Caki2 (cell line): ENCODE data around the gene ZNF423. TPM values are rescaled to one million over a fixed set of nuclear protein-coding genes. Genes with fewer than 3 reads are reported as not detected.

ENCODE experiments used
- DNase-seq: peaks from one replicate; pipeline ENCODE4 v3.0.0-alpha.2; 2015; ENCODE audit warnings: low read depth
- in situ Hi-C: cut with HindIII; loops from 2 replicates; pipeline ENCODE4 v1.10.0; 2016; ENCODE audit warnings: low sequenced_read_pairs, low pct_unique_long_range_greater_than_20kb, mixed read lengths
- total RNA-seq: library from RNA; depleted of rRNA; stranded (reverse); fragments of >200 nt; shearing (Covaris generic); gene quantifications from 2 replicates; pipeline ENCODE4 v1.2.3, GENCODE V29; 2014; ENCODE audit warnings: low replicate concordance

Gene ZNF423
- total RNA-seq, 1 experiment from 2014 or later, result 0.24 TPM

DNA sequence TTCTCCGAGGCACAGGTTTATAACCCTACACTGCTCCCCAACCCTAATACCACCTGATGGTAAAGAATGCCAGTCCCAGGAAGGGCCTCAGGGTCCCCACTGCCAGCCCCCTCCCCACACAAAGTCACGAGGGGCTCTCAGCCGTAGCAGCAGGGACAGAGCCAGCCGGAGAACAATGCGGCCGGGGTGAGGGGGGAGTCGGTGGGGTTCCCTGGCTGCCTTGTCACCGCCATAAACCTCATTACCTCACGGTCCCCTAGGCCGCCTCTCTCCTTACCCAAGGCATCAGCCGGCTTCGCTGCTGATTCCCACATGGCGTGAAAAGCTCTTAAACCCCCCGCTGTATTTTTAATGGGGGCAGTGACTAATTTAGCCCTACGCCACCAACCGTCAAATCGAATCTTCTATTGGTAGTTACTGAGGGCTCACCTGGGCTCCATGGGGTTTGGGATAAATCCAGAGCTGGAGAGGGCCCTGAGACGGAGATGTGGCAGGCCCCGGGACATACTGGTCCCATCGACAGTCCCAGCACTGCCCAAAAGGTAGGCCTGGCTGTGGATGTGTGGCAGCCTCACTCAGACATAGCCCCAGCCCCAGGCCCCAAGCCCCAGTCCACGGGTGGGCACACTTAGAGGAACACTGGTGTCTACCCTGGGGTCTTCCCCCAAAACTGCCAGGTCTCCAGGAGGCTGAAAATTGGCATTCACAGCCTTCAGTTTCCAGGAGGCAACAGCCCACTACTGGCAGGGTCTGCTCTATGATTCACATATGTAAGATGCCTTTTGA lies 367.0 kb downstream of the ZNF423 start:
- in situ Hi-C loops, result no loop called here
- DNase-seq, result no peak

DNA sequence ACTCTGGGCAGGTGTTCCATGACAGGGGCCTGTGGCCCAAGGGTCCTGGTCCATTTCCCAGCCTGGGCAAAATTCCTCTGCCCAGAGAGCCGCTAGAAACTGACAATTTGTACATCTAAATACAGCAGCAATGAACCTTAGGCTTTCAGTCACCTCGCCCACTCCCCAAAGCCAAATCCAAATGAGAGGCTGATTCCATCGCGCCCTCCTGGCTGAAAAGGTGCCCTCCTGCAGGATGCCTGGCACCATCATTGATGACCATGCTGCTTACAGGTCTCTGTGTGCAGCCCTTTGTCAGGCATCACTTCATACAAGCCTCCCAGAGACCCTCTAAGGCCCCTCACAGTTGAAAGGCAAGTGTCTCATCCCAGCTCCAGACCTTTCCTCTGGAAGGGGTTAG lies 367.6 kb downstream of the ZNF423 start:
- in situ Hi-C loops, result no loop called here
- DNase-seq, result no peak

DNA sequence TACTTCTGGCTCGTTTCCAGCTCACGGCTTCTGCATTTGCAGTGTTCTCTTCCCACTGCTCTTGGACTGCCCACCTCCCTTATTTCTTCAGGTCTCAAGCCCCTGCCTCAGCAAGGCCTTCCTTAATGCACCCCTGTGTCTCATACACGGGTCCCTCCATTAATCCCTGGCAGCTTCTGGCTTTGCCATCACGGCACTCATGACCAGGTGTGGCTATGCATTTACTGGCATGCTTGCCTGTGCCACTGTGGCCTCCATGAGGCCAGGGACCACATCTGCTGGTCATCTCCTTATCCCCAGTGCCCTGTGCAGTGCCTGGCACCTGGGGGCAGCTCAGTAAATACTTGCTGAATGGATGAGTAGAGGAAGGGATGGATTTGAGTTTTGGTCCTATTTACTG lies 368.2 kb downstream of the ZNF423 start:
- no peak for DNase-seq
- in situ Hi-C loops, result no loop called here

DNA sequence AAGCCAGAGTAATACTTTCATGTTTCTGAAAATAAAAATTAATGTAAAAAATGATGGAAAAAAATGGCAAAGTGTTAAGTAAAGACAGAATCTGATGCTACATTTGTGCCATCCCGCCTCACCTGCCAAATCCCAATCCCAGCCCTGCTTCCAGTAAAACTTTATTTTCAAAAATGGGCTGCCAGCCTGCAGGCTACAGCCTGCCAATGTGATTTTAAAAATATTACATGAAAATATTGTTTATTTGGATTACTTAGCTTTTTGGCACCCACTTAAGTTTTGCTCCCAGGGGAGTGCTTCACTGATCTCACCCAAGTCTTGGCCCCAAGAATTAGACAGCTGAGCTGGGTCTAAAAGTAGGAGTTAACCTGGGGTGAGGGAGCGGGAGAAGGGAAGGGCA lies 369.5 kb downstream of the ZNF423 start:
- DNase-seq, result no peak
- in situ Hi-C loops, result no loop called here

DNA sequence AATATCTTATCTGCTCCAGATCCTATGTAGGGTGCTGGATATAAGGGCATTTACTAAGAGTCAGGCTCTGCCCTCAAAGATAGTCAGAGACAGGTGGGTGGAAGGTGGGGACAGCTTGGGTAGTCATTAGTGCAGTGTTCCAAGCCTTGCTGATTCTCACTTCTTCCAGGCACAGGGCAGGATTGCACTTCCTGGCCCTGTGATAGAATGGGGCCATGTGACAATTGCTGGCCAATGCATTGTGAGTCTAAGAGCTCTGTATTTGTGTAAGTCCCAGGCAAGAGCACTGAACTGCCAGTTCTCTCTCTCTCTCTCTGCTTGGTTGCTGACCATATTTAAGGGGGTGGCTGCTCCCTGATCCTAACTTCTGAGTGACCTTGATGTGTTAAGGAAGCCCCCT lies 370.2 kb downstream of the ZNF423 start:
- in situ Hi-C loops, result no loop called here
- no peak for DNase-seq

DNA sequence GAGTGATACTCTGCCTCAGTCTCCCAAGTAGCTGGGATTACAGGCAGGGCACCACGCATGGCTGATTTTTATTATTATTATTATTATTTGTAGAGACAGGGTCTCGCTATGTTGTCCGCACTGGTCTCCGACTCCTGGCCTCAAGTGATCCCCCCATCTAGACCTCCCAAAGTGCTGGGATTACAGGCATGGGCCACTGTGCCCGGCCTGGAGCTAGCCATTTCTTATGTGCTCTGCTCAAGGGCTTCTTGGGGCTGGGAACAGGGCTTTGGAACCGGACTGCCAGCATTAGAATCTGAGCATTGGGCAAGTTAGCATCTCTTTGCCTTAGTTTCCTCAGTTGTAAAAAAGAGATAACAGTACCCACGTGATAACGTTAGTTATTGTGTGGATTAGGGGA lies 371.0 kb downstream of the ZNF423 start:
- in situ Hi-C loops, result no loop called here
- DNase-seq, result no peak

DNA sequence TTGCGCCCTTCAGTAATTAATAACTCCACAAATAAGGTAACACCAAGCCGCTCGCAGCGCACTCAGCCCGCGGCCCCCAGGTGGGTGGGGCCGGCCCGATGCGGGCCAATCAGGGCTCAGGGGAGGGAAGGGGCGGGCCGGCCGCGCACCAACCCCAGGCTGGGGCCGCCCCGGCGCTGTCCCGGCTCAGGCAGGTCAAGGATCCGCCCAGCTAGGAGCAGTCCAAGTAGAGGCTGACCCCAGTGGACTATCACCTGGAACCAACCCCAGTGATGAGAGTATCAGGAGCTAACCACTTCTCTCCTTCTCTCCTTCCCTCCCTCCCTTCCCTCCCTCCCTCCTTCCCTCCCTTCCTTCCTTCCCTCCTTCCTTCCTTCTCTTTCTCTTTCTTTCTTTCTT lies 371.5 kb downstream of the ZNF423 start:
- peak; percentile 23 for DNase-seq
- in situ Hi-C loops, result no loop called here

DNA sequence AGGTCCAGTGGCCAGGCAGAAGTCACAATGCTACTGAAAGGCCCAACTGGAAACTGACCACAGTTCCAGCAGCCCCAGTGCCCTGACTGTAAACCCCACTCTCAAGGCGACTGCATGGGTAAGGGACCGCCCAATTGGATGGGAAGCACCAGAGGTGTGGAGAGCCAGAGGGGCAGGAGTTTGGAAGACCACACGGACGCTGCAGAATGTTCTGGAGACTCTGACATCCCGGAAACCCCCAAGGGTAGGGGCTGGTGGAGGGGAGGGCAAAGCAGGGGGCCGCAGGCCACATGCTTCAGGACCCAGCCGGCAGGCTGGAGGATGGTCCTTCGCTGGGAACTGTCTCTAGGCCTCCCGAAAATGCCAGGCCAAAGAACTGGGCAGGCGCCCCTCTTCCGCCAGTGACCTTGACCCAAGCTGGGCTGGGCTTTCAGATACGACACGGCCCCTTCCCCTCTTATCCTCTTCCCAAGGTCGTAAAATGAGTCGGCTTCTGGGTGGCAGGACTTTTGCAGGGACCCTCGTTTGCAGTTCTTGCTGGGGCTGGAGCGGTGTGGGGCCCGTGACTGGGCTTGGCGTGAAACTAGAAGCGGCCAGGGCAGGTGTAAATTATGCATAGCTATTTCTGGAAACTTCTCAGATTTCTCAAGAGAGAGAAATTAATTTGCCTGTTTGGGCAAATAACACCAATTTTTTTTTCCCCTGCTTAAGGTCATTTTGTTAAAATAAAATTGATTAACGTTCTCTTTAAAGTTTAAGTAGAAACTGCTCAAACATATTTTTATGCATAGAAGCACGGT lies 372.1 kb downstream of the ZNF423 start:
- no peak for DNase-seq
- in situ Hi-C loops, result no loop called here

DNA sequence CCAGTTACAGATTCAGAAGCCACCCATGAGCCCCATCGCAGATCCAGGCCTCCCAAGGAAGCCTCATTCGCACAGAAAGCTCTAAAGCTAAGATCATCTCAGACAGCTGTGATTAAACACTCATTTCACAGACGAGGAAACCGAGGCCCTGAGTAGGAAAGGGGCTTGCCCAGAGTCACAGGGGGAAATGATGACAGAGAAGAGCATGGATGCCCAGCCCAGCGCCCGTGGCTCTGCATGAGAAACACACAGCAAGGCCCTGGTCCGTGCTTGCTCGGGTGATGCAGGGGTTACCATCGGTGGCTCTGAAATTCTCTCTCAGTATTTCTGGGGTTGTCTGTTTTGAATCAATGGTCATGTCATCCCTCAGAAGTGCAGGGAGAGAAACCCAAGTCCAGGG lies 372.7 kb downstream of the ZNF423 start:
- in situ Hi-C loops, result no loop called here
- DNase-seq, result no peak

DNA sequence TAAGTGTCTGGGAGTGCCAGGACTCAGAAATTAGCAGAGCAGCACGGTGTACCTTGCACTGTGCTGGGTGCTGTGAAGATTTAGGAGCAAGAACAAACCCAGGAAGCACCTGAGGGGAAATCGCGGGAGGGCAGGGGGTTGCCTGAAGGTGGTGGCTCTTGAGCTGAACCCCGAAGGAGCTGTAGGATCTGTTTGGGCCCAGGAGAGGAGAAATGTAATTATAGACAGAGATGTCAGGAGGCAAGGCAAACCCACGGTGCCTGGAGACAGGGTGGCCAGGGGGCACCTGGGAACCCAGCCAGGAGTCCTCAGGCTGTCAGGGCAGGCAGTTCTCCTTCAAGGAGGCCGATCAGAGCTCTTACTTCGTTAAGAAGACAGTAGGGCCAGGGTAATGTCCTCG lies 373.2 kb downstream of the ZNF423 start:
- in situ Hi-C loops, result no loop called here
- DNase-seq, result no peak

DNA sequence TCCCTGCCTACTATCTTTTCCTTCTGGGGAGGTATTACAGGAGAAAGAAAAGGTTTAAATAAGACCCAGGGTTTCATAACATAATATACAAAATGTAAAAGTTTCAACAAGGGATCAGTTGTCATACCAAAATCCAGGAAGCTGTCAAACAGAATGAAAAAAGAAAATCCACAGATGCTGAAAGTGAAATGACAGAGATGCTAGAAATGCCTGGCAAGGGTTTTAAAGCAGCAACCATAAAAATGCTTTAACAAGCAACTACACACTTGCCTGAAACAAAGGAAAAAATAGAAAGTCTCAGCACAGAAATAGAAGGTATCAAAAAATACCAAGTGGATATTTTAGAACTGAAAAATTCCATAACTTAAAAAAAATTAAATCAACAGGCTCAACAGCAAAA lies 377.3 kb downstream of the ZNF423 start:
- in situ Hi-C loops, result no loop called here
- DNase-seq, result no peak

DNA sequence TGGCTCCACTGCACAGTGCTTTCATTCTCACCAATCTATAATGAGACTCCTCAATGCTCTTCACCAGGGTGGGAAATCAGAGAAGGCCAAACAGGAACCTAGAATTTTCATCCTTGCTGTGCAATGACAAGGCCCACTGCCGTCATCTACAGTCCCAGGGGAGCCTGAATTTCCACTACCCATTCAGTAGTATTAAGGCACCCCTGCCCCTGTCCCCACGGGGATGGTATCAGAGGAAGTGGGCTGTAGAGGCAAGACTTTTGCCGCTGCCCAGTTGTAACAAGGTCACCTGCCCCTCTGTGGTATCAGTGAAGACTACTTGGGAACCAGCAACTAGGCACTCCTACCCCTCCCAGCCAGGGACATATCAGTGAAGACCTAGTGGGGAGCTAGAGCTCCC lies 377.8 kb downstream of the ZNF423 start:
- no peak for DNase-seq
- in situ Hi-C loops, result no loop called here

DNA sequence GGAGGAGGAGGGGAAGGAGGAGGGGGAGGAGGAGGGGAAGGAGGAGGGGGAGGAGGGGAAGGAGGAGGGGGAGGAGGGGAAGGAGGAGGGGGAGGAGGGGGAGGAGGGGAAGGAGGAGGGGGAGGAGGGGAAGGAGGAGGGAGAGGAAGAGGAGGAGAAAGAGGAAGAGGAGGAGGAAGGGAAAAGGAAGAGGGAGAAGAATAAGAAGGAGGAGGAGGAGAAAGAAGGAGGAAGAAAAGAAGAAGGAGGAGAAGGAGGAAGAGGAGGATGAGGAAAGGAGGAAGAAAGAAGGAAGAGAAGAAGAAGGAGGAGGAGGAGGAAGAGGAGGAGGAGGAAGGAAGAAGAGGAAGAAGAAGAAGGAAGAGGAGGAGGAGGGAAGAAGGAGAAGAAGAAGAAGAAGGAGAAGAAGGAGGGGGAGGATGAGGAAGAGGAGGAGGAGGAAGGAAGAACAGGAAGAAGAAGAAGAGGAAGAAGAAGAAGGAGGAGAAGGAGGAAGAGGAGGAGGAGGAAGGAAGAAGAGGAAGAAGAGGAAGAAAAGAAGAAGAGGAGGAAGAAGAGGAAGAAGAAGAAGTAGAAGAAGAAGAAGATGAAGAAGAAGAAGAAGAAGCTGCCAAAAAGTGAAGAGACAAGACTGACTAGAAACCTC lies 378.5 kb downstream of the ZNF423 start:
- in situ Hi-C loops, result no loop called here
- DNase-seq, result no peak

DNA sequence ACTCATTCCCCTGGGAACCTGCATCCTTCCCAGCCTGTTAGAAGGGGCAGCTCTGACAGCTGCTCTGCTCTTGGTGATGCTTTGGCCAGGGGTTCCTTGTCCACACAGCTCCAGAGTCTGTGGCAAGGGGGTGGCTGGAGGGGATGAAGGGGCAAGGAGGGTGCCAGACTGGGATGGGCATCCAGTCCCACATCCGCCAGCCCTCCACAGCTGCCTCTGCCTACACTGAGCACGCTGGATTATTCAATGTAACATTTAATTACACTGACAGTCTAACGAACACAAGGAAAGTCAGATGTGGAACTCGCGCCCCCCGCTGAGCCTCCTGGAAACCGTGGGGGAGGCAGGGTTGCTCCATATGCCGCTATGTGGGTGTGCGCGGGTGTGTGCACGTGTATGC lies 381.2 kb downstream of the ZNF423 start:
- DNase-seq, result no peak
- in situ Hi-C loops, result no loop called here

DNA sequence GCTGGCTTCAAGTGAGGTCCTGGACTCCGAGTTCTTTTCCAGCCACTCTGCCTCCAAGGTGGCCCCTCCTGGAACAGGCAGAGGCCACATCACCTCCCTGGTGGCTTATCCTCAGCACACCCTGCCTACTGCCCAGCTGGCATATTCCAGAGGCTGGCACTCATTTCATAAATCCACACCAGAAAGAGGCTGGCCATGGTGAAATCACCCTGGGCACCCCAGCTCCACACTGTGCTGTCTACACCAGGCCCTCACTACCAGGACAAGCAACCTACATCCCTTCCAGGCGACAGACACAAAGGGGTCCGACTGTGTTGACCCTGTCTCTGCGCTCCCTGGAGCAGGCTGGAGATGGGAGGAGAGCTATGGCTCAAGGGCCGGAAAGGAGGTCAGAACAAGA lies 382.1 kb downstream of the ZNF423 start:
- no peak for DNase-seq
- in situ Hi-C loops, result no loop called here

DNA sequence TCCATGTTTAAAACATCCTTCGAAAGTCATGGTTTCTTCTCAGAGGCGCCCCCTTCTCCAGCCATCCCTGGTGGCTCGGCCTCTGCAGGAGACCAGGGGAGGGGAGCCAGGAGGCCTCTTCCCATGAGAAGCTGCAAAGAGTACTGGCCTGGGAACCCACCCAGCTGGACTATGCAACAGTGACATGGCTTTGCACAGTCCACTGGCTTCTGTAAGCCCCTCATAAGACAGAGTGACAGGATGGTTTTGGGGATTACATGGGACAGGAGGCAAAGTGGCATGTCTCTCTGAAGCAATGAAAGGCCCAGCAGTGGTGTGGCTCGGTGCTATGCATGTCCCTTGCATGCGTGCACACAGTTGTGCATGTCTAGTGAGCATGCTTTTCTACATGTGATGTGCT lies 382.8 kb downstream of the ZNF423 start:
- in situ Hi-C loops, result no loop called here
- DNase-seq, result no peak

DNA sequence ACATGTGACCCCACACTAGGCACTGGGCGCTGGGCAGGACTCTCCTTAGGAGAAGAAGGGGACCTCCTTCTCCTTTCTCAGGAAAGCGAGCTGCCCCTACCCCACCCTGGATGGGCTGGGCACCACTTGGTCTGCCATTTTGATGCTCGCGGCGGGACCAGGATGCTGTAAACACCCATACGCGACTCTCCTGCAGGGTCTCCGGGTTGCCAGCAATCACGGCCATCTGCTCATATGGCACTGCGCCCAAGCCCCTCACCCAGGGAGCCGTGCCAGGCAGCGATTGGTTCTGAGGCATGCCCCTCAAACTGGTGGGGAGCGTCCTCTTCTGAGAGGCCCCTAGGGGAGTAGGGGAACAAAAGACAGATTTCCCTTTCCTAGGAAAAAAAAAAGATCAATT lies 383.3 kb downstream of the ZNF423 start:
- no peak for DNase-seq
- in situ Hi-C loops, result no loop called here

DNA sequence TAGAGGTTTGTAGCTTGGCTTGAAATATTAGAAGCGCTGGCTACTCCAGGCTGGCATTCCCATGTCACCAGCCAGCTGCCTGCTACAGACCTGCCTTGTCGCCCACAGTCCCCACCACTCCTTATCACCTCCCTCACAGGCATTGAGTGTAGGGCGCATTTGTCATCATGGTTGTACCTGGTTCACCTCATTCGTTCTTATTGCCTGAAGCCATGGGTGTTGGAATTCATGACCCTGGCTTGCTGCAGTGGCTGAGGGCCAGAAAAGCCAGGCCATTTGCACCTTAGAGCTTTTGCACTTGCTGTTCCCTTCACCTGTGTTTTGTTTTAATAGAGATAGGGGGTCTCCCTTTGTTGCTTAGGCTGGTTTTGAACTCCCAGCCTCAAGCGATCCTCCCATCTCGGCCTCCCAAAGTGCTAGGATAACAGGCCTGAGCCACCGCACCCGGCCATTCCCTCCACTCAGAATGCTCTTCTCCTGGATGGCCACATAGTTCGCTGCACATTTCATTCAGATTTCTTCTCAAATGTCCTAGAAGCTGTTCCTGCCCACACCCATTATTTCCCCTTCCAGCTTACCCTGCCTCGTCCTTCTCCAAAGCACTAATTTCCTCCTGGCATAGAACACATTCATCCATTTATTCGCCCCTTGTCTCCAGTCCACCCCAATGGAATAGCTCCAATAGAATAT lies 384.7 kb downstream of the ZNF423 start:
- in situ Hi-C loops, result no loop called here
- DNase-seq, result no peak

DNA sequence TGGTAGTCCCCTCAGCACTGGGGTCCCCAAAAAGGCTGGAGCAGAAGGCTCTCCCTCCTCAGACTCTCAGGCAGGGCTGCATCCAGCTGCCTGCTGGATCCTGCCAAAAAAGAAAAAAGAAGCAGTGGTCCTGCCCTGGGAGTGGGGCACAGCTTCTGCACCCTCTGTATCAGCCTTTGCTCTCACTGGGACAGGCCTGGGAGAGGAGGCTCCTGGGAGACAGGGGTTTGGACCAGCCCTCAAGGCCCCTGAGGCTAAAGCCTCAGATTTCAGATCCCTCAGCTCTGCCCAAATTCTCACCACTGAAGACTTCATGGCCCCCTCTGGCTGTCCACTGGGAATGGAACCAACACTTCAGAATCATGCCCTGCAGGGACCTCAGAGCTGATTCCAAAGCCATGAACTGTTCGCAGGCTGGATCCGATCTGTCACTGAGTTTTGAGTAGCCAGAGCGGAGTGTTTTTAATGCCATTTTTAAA lies 385.4 kb downstream of the ZNF423 start:
- in situ Hi-C loops, result no loop called here
- DNase-seq, result no peak
